GM12872 (cell line): Measurements from ENCODE around the gene PIK3R6.

Experiments used
- TF ChIP-seq, protein P1 (sequence below): IDR thresholded peaks from 3 replicates; pipeline ENCODE4 v1.5.1; 2011; ENCODE audit warnings: low read depth, mild to moderate bottlenecking, low read length, moderate library complexity; ENCODE audit not compliant: insufficient read depth

Gene PIK3R6

GRCh38 chr17:8789743-8790142 lies 77.7 kb downstream of the PIK3R6 start:
- TF ChIP-seq, protein P1, sequence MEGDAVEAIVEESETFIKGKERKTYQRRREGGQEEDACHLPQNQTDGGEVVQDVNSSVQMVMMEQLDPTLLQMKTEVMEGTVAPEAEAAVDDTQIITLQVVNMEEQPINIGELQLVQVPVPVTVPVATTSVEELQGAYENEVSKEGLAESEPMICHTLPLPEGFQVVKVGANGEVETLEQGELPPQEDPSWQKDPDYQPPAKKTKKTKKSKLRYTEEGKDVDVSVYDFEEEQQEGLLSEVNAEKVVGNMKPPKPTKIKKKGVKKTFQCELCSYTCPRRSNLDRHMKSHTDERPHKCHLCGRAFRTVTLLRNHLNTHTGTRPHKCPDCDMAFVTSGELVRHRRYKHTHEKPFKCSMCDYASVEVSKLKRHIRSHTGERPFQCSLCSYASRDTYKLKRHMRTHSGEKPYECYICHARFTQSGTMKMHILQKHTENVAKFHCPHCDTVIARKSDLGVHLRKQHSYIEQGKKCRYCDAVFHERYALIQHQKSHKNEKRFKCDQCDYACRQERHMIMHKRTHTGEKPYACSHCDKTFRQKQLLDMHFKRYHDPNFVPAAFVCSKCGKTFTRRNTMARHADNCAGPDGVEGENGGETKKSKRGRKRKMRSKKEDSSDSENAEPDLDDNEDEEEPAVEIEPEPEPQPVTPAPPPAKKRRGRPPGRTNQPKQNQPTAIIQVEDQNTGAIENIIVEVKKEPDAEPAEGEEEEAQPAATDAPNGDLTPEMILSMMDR, result no peak

DNA sequence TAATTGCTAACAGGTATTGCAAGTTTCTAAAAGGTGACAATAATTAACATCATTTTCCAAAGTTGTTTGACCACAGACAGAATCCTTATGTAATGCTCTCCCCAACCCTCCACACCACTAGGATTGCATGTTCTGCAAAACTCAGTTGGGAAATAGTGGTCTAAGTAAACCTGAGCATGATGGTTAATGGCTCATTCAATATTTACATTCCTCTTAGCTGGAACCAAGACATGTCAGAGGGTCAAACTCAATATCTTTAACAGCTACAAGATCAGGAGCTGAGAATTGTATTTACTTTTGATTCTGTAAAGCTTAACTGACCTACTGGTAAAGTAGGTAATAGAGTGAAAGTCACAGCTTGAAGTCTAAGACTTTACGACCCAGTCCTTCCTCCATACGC lies 78.5 kb downstream of the PIK3R6 start:
- TF ChIP-seq, protein P1, result no peak

GRCh38 chr17:8785547-8786413 lies 81.7 kb downstream of the PIK3R6 start:
- TF ChIP-seq, protein P1, result peak; percentile 94

DNA sequence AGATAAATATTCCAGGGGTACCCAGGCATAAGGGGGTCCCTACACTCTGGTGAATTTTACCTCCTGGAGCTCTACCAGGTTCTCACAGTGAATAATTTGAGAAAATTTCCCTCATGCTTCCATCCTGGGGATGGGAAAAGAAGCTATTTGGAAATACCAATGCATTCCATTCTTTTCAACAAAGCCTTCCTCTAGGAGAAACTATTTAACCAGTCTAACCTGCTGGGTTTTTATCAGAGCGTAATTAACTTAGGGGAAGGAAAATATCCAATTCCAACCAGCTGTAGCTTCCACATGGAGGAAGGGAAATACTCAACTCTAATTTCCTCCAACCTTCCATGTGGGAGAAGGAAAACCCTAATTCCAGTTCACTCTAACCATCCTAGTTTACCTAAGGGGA lies 85.3 kb downstream of the PIK3R6 start:
- TF ChIP-seq, protein P1, result no peak

- TF ChIP-seq, protein P1, result no peak
Measured at GRCh38 chr17:8781776-8782175, 85.7 kb downstream of the PIK3R6 start.

DNA sequence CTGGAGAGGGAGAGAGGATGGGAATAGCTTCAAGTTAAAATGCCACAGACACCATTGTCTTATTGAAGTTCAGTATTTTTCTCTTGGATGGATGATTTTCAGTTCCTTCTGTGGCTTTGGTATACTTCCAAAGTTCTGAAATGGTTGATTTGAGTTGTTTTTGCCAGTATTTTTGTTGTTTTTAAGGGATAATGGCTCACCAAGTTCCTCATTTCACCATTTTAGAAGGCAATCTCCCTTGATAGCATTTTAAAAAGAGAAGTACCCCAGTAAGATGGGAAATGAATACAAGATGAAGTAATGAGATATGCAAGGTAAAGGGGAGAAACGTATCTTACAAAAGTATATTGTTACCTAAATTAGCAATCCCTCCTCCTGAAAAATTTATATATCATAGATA lies 90.6 kb downstream of the PIK3R6 start:
- TF ChIP-seq, protein P1, result no peak

DNA sequence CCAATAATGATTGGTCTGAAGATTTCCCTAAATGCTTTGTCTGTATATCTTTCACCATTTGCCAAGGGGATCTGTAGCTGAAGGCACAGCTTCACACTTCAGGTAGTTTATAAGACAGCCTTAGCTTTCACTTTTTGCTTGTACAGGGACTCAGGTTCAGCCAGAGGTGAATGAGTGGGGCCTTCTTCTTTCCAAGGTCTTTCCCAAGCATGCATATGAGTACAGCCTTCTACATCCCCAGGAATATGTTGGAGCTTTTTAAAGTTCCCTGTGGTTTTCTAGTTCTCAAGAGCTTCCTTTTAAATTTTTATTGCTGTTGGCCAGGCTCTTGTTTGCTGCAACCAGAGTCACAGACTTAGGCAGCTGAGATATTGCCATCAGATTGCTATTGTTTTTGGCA lies 91.2 kb downstream of the PIK3R6 start:
- TF ChIP-seq, protein P1, result no peak
